PC-9 (cell line): Measurements from ENCODE around the gene TEDDM1. TPM values are rescaled to one million over a fixed set of nuclear protein-coding genes. Genes with fewer than 3 reads are reported as not detected.

ENCODE experiments used
- BruUV-seq: library from RNA; stranded (reverse); fragments of 400-500 nt; replicated peaks from 2 replicates; lab custom pipeline; 2021; lab: Mats Ljungman, UMichigan
- CTCF ChIA-PET: fragments of 300-600 bp; sonication (Branson Sonifier 250); formaldehyde crosslinking; loops from one replicate; lab custom pipeline; 2022; ENCODE audit warnings: antibody characterized with exemption; lab: Charles Lee
- POLR2A ChIA-PET: fragments of 300-600 bp; sonication (Branson Sonifier 250); formaldehyde crosslinking; loops from one replicate; lab custom pipeline; 2022; ENCODE audit warnings: antibody characterized with exemption; ENCODE audit not compliant: unreplicated experiment; lab: Charles Lee
- DNase-seq, 2 experiments: peaks; one replicate each; pipeline versions ENCODE4 v3.0.0 to v3.0.0-alpha.2; 2015 to 2022; ENCODE audit warnings: mixed read lengths in 1 of 2
- H2AFZ ChIP-seq: fragments of 200-600 bp; sonication (generic); 2 replicates; pipeline ENCODE4 v1.8.1; 2017; ENCODE audit warnings: antibody characterized with exemption
- H3F3A ChIP-seq: fragments of 200-600 bp; sonication (generic); 2 replicates; pipeline ENCODE4 v1.8.1; 2017; ENCODE audit warnings: antibody characterized with exemption, mild to moderate bottlenecking, low read depth; ENCODE audit not compliant: insufficient read depth
- H3K27ac ChIP-seq: fragments of 200-600 bp; sonication (generic); 2 replicates; pipeline ENCODE4 v1.6.1; 2016; ENCODE audit warnings: mixed run types
- H3K27me3 ChIP-seq: fragments of 200-600 bp; sonication (generic); 2 replicates; pipeline ENCODE4 v1.6.1; 2016; ENCODE audit warnings: low read depth, mixed run types; ENCODE audit not compliant: insufficient read depth
- H3K36me3 ChIP-seq: fragments of 200-600 bp; sonication (generic); 2 replicates; pipeline ENCODE4 v1.6.1; 2016; ENCODE audit warnings: low read depth, mixed run types
- H3K4me1 ChIP-seq: fragments of 200-600 bp; sonication (generic); replicated peaks from 2 replicates; pipeline ENCODE4 v1.6.1; 2016; ENCODE audit warnings: mixed run types; ENCODE audit not compliant: insufficient read depth
- H3K4me2 ChIP-seq: fragments of 200-600 bp; sonication (generic); 2 replicates; pipeline ENCODE4 v1.6.1; 2017; ENCODE audit warnings: mixed run types
- H3K4me3 ChIP-seq: fragments of 200-600 bp; sonication (generic); 2 replicates; pipeline ENCODE4 v1.6.1; 2016; ENCODE audit warnings: mixed run types
- H3K79me2 ChIP-seq: fragments of 200-600 bp; sonication (generic); 2 replicates; pipeline ENCODE4 v1.6.1; 2017; ENCODE audit warnings: low read depth, mixed run types
- H3K9me2 ChIP-seq: fragments of 200-600 bp; sonication (generic); 2 replicates; pipeline ENCODE4 v1.8.1; 2017; ENCODE audit warnings: mild to moderate bottlenecking; ENCODE audit not compliant: insufficient read depth
- H3K9me3 ChIP-seq: fragments of 200-600 bp; sonication (generic); 2 replicates; pipeline ENCODE4 v1.8.1; 2016; ENCODE audit warnings: low read depth; ENCODE audit not compliant: insufficient read depth
- H4K20me1 ChIP-seq: fragments of 200-600 bp; sonication (generic); 2 replicates; pipeline ENCODE4 v1.8.1; 2017; ENCODE audit not compliant: insufficient read depth
- EZH2 ChIP-seq: fragments of 200-600 bp; sonication (generic); IDR thresholded peaks from 2 replicates; pipeline ENCODE4 v1.8.0; 2017; ENCODE audit warnings: antibody characterized with exemption, low read depth
- intact Hi-C: fragments of 100-400 bp; cut with micrococcal nuclease; formaldehyde crosslinking; loops from one replicate; pipeline ENCODE4 v1.10.0; 2022; ENCODE audit not compliant: unreplicated experiment
- total RNA-seq: library from RNA; stranded (reverse); gene quantifications from 2 replicates; pipeline ENCODE4 v1.2.3, GENCODE V29; 2021
- TF ChIP-seq, protein P1 (sequence below): fragments of 200-600 bp; sonication (generic); conservative IDR thresholded peaks from 2 replicates; pipeline ENCODE4 v1.6.1; 2017; ENCODE audit warnings: mixed run types, antibody characterized with exemption, mild to moderate bottlenecking, moderate library complexity

Gene TEDDM1
- total RNA-seq, 1 experiment from 2014 or later = not detected

DNA sequence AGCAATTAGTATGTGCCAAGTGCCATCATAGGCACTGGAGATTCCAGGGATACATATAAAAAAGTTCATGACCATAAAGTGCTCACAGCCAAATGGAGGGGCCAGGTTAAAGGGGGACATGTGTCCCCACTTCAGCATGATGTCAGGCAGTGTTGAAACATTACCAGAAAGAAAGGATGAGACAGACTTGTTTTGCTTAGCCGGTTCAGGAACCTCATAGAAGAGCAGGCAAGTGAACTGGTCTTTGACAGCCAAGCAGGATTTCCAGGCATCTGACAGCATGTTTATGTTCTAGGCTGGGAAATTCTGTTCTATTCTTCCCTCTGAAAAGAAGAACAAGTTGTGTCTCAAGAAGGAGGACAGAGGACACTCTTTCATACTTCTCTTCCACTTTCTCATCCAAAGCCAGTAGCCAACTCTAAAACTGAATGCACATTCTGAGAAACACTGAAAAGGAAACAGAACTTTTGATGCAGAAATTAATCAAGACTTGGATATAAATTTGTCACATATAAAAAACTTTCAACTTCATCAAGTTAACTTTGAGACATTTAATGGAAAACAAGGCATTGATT is 48.6 kb downstream of the TEDDM1 start:
- Histone ChIP-seq H3K4me3 (no peak overlapping the region), H3K9me2 (no peaks in the 10 kb centered on the region), H2AFZ (no peak overlapping the region), H3K27me3 (no peaks in the 10 kb centered on the region), H3K4me2 (no peak overlapping the region), H3K4me1 (no peaks in the 10 kb centered on the region), H4K20me1 (no peaks in the 10 kb centered on the region), H3F3A (no peaks in the 10 kb centered on the region), H3K27ac (no peak overlapping the region), H3K36me3 (no peaks in the 10 kb centered on the region), H3K79me2 (no peaks in the 10 kb centered on the region), H3K9me3 (no peaks in the 10 kb centered on the region)
- intact Hi-C loops = no loop called here
- ChIA-PET CTCF (no interaction called here), POLR2A (no interaction called here)
- TF ChIP-seq, protein P1, sequence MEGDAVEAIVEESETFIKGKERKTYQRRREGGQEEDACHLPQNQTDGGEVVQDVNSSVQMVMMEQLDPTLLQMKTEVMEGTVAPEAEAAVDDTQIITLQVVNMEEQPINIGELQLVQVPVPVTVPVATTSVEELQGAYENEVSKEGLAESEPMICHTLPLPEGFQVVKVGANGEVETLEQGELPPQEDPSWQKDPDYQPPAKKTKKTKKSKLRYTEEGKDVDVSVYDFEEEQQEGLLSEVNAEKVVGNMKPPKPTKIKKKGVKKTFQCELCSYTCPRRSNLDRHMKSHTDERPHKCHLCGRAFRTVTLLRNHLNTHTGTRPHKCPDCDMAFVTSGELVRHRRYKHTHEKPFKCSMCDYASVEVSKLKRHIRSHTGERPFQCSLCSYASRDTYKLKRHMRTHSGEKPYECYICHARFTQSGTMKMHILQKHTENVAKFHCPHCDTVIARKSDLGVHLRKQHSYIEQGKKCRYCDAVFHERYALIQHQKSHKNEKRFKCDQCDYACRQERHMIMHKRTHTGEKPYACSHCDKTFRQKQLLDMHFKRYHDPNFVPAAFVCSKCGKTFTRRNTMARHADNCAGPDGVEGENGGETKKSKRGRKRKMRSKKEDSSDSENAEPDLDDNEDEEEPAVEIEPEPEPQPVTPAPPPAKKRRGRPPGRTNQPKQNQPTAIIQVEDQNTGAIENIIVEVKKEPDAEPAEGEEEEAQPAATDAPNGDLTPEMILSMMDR = no peak
- TF ChIP-seq EZH2 = no peak
- BruUV-seq = no TSS peak
- no peak for DNase-seq

DNA sequence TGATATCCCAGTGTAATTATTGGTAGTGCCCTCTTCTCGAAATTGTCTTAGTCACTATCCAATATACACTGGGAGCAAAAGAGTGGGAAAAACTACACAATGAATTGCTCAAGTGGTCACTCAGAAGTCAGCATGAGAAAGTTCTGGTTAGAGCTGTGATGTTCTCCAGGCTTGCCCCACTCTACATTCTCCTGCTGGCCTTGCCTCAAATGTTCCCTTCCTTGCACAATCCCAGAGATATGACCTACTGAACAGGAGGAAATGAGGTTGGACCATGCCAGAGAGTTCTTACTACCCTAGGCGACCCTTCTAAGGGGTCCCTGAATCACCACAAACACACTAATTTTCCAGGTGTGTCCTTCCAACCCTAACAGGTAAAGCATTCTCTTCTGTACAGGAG is 49.6 kb downstream of the TEDDM1 start:
- BruUV-seq = no TSS peak
- TF ChIP-seq, protein P1 = no peak
- no peak for TF ChIP-seq EZH2
- POLR2A ChIA-PET = no interaction called here

DNA sequence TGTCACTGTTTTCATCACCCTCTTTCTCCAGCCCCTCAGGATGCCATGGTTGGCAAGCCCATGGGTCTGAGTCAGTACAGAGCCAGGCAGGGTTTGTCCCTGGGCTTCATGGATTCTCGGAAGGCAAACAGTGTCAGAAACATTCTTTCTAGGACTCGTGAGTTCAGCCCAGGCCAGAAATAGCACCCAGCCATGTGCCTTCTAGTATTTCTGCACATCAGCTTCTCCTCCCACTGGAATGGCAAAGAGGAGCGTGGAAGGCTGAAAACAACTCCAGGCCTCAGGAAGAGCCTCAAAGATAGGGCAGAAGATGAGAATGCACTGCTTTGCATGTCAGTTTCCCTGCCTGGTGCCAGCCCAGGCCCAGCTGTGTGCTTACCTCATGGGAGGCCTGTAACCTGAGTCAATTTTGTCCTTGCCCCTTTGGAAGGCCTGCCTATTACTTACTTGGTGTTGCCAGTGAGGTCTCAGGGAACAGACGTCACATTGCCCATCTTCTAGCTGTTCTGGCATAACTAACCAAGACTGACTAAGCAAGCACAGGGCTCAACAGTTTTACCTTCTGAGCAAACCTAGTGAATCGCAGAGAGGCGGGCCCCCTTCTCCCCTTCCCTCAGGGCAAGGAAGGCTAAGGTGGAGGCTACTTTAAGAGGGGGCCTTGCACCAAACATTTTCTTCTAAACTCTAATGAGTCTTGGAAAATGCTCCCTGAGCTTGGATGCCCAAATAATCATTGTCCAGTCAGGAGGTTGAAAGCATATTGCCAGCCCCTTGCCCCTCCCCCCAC is 51.3 kb downstream of the TEDDM1 start:
- Histone ChIP-seq H3K79me2 (no peaks in the 10 kb centered on the region), H4K20me1 (no peaks in the 10 kb centered on the region), H3K36me3 (no peaks in the 10 kb centered on the region), H3K9me3 (no peaks in the 10 kb centered on the region), H3K4me2 (no peak overlapping the region), H3K27ac (no peak overlapping the region), H3F3A (no peaks in the 10 kb centered on the region), H3K27me3 (no peaks in the 10 kb centered on the region), H3K9me2 (no peaks in the 10 kb centered on the region), H2AFZ (no peak overlapping the region), H3K4me3 (no peak overlapping the region), H3K4me1 (no peaks in the 10 kb centered on the region)
- ChIA-PET CTCF (interaction anchor here (0.5 kb wide), 1 partner anchor 22 kb away, joined by 6 read pairs; no protein-coding TSS in a partner anchor), POLR2A (no interaction called here)
- TF ChIP-seq EZH2 = no peak
- TF ChIP-seq, protein P1 = no peak
- DNase-seq = no peak
- intact Hi-C loops = no loop called here
- BruUV-seq = no TSS peak

More for the DNA sequence above, 49.6 kb downstream of the TEDDM1 start:
- no peak for DNase-seq
- intact Hi-C loops = no loop called here
- no peaks in the 10 kb centered on the region for H3K36me3 ChIP-seq
- H4K20me1 ChIP-seq = no peaks in the 10 kb centered on the region
- H3K27me3 ChIP-seq = no peaks in the 10 kb centered on the region
- CTCF ChIA-PET = no interaction called here
- no peaks in the 10 kb centered on the region for H3K9me2 ChIP-seq
- H3F3A ChIP-seq = no peaks in the 10 kb centered on the region
- H3K4me1 ChIP-seq = no peaks in the 10 kb centered on the region
- H3K4me2 ChIP-seq = no peak overlapping the region
- H3K4me3 ChIP-seq = no peak overlapping the region
- no peak overlapping the region for H3K27ac ChIP-seq
- H3K9me3 ChIP-seq = no peaks in the 10 kb centered on the region
- H3K79me2 ChIP-seq = no peaks in the 10 kb centered on the region
- no peak overlapping the region for H2AFZ ChIP-seq

Other genes starting within 250 kb of the TEDDM1 start
- 335 and 348 TPM in 2 replicates for gene GLUL, start 8.9 kb downstream of the TEDDM1 start, total RNA-seq
- gene RGSL1, start 49.5 kb upstream of the TEDDM1 start, total RNA-seq = not detected in 2 replicates
- 4.9 and 6.3 TPM in 2 replicates for gene RNASEL, start 188.6 kb upstream of the TEDDM1 start, total RNA-seq
- 0.25 TPM in 1 of 2 replicates, not detected in the other for gene RGS16, start 203.7 kb upstream of the TEDDM1 start, total RNA-seq